Lower leg skin (tissue), 3 donors: Measurements from ENCODE around the gene CSNK1G1.
"Not testable (repeated sequence)": the region's sequence is repeated elsewhere in the genome, so short reads cannot be mapped to it uniquely, and the experiment has no call there.

Experiments
- POLR2A ChIP-seq, 2 donors: fragments of 450-650 bp; IDR thresholded peaks; one replicate each; pipeline ENCODE4 v1.6.1; 2016 to 2017; ENCODE audit warnings: antibody characterized with exemption in 2 of 2, mild to moderate bottlenecking in 1 of 2, moderate library complexity in 1 of 2
- TF ChIP-seq, protein P1 (sequence below), 3 donors: fragments of 450-650 bp; IDR thresholded peaks; one replicate each; pipeline ENCODE4 v1.5.1; 2016; ENCODE audit warnings: antibody characterized with exemption in 3 of 3, mild to moderate bottlenecking in 3 of 3, moderate library complexity in 2 of 3

DNA sequence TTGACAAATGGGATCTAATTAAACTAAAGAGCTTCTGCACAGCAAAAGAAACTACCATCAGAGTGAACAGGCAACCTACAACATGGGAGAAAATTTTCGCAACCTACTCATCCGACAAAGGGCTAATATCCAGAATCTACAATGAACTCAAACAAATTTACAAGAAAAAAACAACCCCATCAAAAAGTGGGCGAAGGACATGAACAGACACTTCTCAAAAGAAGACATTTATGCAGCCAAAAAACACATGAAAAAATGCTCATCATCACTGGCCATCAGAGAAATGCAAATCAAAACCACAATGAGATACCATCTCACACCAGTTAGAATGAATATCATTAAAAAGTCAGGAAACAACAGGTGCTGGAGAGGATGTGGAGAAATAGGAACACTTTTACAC, 24.3 kb downstream of the CSNK1G1 start:
- not testable (repeated sequence) for TF ChIP-seq POLR2A (IDR thresholded peaks at IDR 0.05)
- TF ChIP-seq, protein P1, sequence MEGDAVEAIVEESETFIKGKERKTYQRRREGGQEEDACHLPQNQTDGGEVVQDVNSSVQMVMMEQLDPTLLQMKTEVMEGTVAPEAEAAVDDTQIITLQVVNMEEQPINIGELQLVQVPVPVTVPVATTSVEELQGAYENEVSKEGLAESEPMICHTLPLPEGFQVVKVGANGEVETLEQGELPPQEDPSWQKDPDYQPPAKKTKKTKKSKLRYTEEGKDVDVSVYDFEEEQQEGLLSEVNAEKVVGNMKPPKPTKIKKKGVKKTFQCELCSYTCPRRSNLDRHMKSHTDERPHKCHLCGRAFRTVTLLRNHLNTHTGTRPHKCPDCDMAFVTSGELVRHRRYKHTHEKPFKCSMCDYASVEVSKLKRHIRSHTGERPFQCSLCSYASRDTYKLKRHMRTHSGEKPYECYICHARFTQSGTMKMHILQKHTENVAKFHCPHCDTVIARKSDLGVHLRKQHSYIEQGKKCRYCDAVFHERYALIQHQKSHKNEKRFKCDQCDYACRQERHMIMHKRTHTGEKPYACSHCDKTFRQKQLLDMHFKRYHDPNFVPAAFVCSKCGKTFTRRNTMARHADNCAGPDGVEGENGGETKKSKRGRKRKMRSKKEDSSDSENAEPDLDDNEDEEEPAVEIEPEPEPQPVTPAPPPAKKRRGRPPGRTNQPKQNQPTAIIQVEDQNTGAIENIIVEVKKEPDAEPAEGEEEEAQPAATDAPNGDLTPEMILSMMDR (IDR thresholded peaks at IDR 0.05): not testable (repeated sequence)
